Heart left ventricle (tissue), 16 donors: ENCODE measurements around the gene PRDX5. TPM values are rescaled to one million over a fixed set of nuclear protein-coding genes. Genes with fewer than 3 reads are reported as not detected.
A peak's percentile ranks its signal among the peaks of the same experiment; 100 is the strongest.

ENCODE experiments used
- ATAC-seq, 4 donors: fragments of 200-7000 bp; cut with Tn5 transposase; one replicate each; pipeline ENCODE4 v1.9.1; 2020 to 2022; ENCODE audit warnings: moderate library complexity in 4 of 4, mild to moderate bottlenecking in 3 of 4, moderate number of reproducible peaks in 1 of 4
- DNase-seq, 5 donors: peaks; one replicate each; pipeline ENCODE4 v3.0.0-alpha.2; 2020
- H3K27ac ChIP-seq, 12 donors: fragments of 200-600 bp; sonication (generic) in 4 of 12; one replicate each; pipeline versions ENCODE4 v1.5.0 to v1.8.0; 2016 to 2022; ENCODE audit warnings: mild to moderate bottlenecking in 2 of 12
- H3K27me3 ChIP-seq, 9 donors: fragments of 200-600 bp; sonication (generic) in 2 of 9; one replicate each; pipeline versions ENCODE4 v1.5.1 to v1.8.0; 2016 to 2022; ENCODE audit warnings: mild to moderate bottlenecking in 3 of 9
- H3K36me3 ChIP-seq, 9 donors: fragments of 200-600 bp; sonication (generic) in 2 of 9; one replicate each; pipeline versions ENCODE4 v1.5.0 to v1.8.0; 2018 to 2022; ENCODE audit warnings: mild to moderate bottlenecking in 2 of 9
- H3K4me1 ChIP-seq, 12 donors: fragments of 200-600 bp; sonication (generic) in 4 of 12; one replicate each; pipeline versions ENCODE4 v1.5.0 to v1.8.0; 2016 to 2022; ENCODE audit warnings: mild to moderate bottlenecking in 3 of 12
- H3K4me3 ChIP-seq, 12 donors: fragments of 200-600 bp; sonication (generic) in 4 of 12; one replicate each; pipeline versions ENCODE4 v1.5.0 to v1.8.0; 2017 to 2022; ENCODE audit warnings: mild to moderate bottlenecking in 9 of 12, moderate library complexity in 4 of 12
- H3K9me3 ChIP-seq, 12 donors: fragments of 200-600 bp; sonication (generic) in 4 of 12; one replicate each; pipeline versions ENCODE4 v1.5.0 to v1.8.0; 2016 to 2022; ENCODE audit warnings: mild to moderate bottlenecking in 1 of 12
- POLR2A ChIP-seq, 2 donors: fragments of 450-650 bp; IDR thresholded peaks; one replicate each; pipeline ENCODE4 v1.6.1; 2017; ENCODE audit warnings: antibody characterized with exemption in 2 of 2, mild to moderate bottlenecking in 2 of 2, moderate library complexity in 2 of 2
- WGBS, 4 donors: extraction: QIAGEN DNeasy Blood & Tissue Kit in 2 of 4; methylation state at CpG; one replicate each; pipeline versions ENCODE4 v1.1.5 to v1.1.7; 2013 to 2018; 5-methylcytosine and 5-hydroxymethylcytosine counted together
- intact Hi-C, 10 donors: fragments of 100-400 bp; cut with DNase I; formaldehyde crosslinking; loops; one replicate each; pipeline versions ENCODE4 v1.11.1 to v1.14.2; 2022
- polyA plus RNA-seq, 2 donors: library from polyadenylated mRNA; stranded (reverse); fragments of 200-250 nt; gene quantifications; one replicate each; pipeline ENCODE4 v1.2.3, GENCODE V29; 2013
- total RNA-seq, 9 donors: library from RNA; depleted of rRNA in 2 of 9; stranded (reverse); fragments of >200 nt in 2 of 9; fragmentation: NEBNext Ultra II Directional in 3 of 9; extraction: Animal tissue kit (Norgen Biotek cat#: 25700) in 3 of 9; gene quantifications; one replicate each; pipeline versions ENCODE4 v1.1.0 to v1.2.4, GENCODE V29; 2016 to 2023
- TF ChIP-seq, protein P1 (sequence below), 12 donors: fragments of 200-600 bp; sonication (generic) in 4 of 12; IDR thresholded peaks; one replicate each; pipeline versions ENCODE4 v1.5.0 to v1.8.0; 2018 to 2022; ENCODE audit warnings: antibody characterized with exemption in 12 of 12, mild to moderate bottlenecking in 5 of 12
- donor health status: ischemic (EF 13 %, LVEDD 7.1; RV severe dilation, severe dysfunction).
- donor health status: healthy with polysubstance abuse.
- donor health status: DM: no; HTN: yes; CAD: no.
- donor health status: DM: no; HTN: no; CAD: no.
- donor health status: ischemic (EF 25% LVEDD 6.9; RV normal size, moderate dysfunction).
- donor health status: ischemic (EF 25% LVEDD 5.7; RV mildly dilated, moderate dysfunction).
- donor health status: healthy.
- donor health status: DM: yes; HTN: yes; CAD: no.
- donor health status: ischemic (EF 35%, LVEDD 5.7; RV mildly dilated, moderate dysfunction).
- donor health status: nonischemic (EF 11% LVEDD 7.7; RV severe dilation, severe dysfunction).
- donor health status: DM: yes; HTN: yes; CAD: no.
- donor health status: PGD.
- donor health status: ischemic (EF 29% LVEDD 5.4; RV normal size, mild dysfunction).
- donor health status: nonischemic (EF 23%, LVEDD 6.1; RV moderate dilation, normal function).

Gene PRDX5
- total and polyA plus RNA-seq, 11 donors, result 220 to 882 (median 294) TPM

DNA sequence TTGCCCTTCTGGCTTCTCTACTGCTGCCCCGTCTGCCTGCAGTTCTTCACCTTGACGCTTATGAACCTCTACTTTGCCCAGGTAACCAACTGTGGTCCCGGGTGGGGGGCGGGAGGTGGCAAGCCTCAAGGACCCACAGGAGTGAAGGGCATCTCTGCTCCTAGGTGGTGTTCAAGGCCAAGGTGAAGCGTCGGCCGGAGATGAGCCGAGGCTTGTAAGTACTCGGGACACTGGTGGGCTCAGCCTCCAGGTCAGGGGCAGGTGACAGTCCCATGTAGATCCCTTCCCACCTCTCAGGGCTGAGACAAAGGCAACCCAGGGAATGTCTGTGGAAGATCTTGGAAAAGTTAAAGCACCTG lies 31.1 kb upstream of the PRDX5 start:
- 90 to 93% (median 92%) methylated on average over 9 of the region's 9 CpGs for WGBS, 4 donors
- Histone ChIP-seq H3K9me3 (no peaks in the 10 kb centered on the region), H3K4me1 (peaks cover 4 to 46% (median 24%) of the 10 kb centered on the region in 12 donors), H3K36me3 (peaks cover 0 to 14% (median 0%) of the 10 kb centered on the region in 9 donors), H3K27ac (no peak overlapping the region), H3K4me3 (no peak overlapping the region), H3K27me3 (peaks cover 8 to 18% (median 12%) of the 10 kb centered on the region in 9 donors)
- peak in 1 of 5 donors; percentile 21 for DNase-seq
- intact Hi-C loops, result no loop called here
- no peak for ATAC-seq
- no peak for TF ChIP-seq POLR2A (IDR thresholded peaks at IDR 0.05)
- TF ChIP-seq, protein P1, sequence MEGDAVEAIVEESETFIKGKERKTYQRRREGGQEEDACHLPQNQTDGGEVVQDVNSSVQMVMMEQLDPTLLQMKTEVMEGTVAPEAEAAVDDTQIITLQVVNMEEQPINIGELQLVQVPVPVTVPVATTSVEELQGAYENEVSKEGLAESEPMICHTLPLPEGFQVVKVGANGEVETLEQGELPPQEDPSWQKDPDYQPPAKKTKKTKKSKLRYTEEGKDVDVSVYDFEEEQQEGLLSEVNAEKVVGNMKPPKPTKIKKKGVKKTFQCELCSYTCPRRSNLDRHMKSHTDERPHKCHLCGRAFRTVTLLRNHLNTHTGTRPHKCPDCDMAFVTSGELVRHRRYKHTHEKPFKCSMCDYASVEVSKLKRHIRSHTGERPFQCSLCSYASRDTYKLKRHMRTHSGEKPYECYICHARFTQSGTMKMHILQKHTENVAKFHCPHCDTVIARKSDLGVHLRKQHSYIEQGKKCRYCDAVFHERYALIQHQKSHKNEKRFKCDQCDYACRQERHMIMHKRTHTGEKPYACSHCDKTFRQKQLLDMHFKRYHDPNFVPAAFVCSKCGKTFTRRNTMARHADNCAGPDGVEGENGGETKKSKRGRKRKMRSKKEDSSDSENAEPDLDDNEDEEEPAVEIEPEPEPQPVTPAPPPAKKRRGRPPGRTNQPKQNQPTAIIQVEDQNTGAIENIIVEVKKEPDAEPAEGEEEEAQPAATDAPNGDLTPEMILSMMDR (IDR thresholded peaks at IDR 0.05), result no peak

DNA sequence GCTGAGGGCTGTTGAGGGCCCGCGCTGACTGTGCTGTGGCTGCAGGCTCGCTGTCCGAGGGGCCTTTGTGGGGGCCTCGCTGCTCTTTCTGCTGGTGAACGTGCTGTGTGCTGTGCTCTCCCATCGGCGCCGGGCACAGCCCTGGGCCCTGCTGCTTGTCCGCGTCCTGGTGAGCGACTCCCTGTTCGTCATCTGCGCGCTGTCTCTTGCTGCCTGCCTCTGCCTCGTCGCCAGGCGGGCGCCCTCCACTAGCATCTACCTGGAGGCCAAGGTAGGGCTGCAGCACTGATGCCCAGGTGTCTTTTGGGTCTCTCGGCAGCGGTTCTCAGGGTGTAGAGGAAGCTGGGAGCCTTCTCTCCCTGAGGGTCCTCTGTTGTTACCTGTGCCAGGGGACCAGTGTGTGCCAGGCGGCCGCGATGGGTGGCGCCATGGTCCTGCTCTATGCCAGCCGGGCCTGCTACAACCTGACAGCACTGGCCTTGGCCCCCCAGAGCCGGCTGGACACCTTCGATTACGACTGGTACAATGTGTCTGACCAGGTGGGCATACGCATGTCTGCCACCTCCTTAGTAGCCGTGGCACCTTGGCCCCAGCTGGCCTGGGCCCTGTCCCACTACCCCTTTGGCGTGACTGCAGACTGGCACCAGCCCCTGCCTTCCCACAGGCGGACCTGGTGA lies 30.1 kb upstream of the PRDX5 start:
- H3K27me3 ChIP-seq, result peaks cover 18 to 28% (median 22%) of the 10 kb centered on the region in 9 donors
- TF ChIP-seq, protein P1 (IDR thresholded peaks at IDR 0.05), result no peak
- intact Hi-C loops, result no loop called here
- no peak overlapping the region for H3K4me3 ChIP-seq
- no peaks in the 10 kb centered on the region for H3K9me3 ChIP-seq
- DNase-seq (peak in 1 of 5 donors; percentile 18), ATAC-seq (no peak)
- no peak overlapping the region for H3K27ac ChIP-seq
- peaks cover 4 to 48% (median 30%) of the 10 kb centered on the region in 12 donors for H3K4me1 ChIP-seq
- peaks cover 0 to 6% (median 0%) of the 10 kb centered on the region in 9 donors for H3K36me3 ChIP-seq
- WGBS, 4 donors, result 95 to 99% (median 96%) methylated on average over 23 to 33 of the region's 33 CpGs

DNA sequence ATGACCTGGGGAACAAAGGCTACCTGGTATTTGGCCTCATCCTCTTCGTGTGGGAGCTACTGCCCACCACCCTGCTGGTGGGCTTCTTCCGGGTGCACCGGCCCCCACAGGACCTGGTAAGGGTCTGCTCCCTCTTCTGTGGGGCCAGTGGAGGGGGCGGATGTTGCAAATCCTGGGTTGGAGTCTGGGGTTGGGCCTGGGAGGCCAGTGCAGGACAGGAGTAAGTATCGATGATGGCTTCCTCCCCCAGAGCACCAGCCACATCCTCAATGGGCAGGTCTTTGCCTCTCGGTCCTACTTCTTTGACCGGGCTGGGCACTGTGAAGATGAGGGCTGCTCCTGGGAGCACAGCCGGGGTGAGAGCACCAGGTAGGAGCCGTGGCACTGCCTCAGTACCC lies 29.6 kb upstream of the PRDX5 start:
- DNase-seq (peak in 1 of 5 donors; percentile 13), ATAC-seq (no peak)
- peaks cover 18 to 33% (median 27%) of the 10 kb centered on the region in 9 donors for H3K27me3 ChIP-seq
- peaks cover 4 to 43% (median 26%) of the 10 kb centered on the region in 12 donors for H3K4me1 ChIP-seq
- no peak overlapping the region for H3K4me3 ChIP-seq
- peaks cover 0 to under 1% (median 0%) of the 10 kb centered on the region in 9 donors for H3K36me3 ChIP-seq
- intact Hi-C loops, result no loop called here
- TF ChIP-seq, protein P1 (IDR thresholded peaks at IDR 0.05), result no peak
- no peak overlapping the region for H3K27ac ChIP-seq
- WGBS, 4 donors, result 91 to 97% (median 92%) methylated on average over 5 to 9 of the region's 9 CpGs
- H3K9me3 ChIP-seq, result no peaks in the 10 kb centered on the region

DNA sequence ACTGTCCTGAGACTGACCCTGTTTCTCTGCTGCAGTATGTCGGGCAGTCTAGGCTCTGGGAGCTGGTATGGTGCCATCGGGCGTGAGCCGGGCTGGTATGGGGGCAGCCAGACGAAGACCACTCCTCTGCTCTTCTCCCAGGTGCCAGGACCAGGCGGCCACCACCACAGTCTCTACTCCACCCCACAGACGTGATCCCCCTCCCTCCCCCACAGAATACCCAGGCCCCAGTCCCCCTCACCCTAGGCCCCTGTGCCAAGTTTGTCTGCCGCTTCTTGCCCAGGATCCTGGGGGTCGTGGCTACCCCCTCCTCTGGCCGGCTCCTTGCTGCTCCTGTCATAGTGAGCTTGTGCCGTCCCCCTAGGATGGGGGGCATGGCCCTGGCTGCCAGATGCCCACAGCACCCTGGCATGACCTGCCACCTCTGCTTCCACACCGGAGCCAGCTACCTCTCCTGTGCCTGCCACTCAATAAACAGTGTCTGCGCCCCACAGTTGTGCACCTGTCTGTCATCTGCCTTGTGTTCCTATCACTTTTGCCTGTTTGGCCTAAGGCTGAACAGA lies 28.8 kb upstream of the PRDX5 start:
- H3K27me3 ChIP-seq, result peaks cover 18 to 41% (median 28%) of the 10 kb centered on the region in 9 donors
- intact Hi-C loops, result no loop called here
- no peak overlapping the region for H3K4me3 ChIP-seq
- no peak overlapping the region for H3K27ac ChIP-seq
- no peaks in the 10 kb centered on the region for H3K36me3 ChIP-seq
- WGBS, 4 donors, result 93 to 97% (median 94%) methylated on average over 9 to 13 of the region's 13 CpGs
- TF ChIP-seq, protein P1 (IDR thresholded peaks at IDR 0.05), result no peak
- TF ChIP-seq POLR2A (IDR thresholded peaks at IDR 0.05), result no peak
- DNase-seq (peak in 1 of 5 donors; percentile 15), ATAC-seq (no peak)
- H3K4me1 ChIP-seq, result peaks cover 4 to 36% (median 19%) of the 10 kb centered on the region in 12 donors
- no peaks in the 10 kb centered on the region for H3K9me3 ChIP-seq
